HG03571 (cell line): ENCODE data around the gene SLC15A2.
"Not testable (repeated sequence)": the region's sequence is repeated elsewhere in the genome, so short reads cannot be mapped to it uniquely, and the experiment has no call there.

Experiments used
- ATAC-seq: cut with Tn5 transposase; IDR thresholded peaks from one replicate; pipeline ENCODE4 v1.9.1; 2021; ENCODE audit not compliant: unreplicated experiment

SLC15A2 gene, protein sequence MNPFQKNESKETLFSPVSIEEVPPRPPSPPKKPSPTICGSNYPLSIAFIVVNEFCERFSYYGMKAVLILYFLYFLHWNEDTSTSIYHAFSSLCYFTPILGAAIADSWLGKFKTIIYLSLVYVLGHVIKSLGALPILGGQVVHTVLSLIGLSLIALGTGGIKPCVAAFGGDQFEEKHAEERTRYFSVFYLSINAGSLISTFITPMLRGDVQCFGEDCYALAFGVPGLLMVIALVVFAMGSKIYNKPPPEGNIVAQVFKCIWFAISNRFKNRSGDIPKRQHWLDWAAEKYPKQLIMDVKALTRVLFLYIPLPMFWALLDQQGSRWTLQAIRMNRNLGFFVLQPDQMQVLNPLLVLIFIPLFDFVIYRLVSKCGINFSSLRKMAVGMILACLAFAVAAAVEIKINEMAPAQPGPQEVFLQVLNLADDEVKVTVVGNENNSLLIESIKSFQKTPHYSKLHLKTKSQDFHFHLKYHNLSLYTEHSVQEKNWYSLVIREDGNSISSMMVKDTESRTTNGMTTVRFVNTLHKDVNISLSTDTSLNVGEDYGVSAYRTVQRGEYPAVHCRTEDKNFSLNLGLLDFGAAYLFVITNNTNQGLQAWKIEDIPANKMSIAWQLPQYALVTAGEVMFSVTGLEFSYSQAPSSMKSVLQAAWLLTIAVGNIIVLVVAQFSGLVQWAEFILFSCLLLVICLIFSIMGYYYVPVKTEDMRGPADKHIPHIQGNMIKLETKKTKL

DNA sequence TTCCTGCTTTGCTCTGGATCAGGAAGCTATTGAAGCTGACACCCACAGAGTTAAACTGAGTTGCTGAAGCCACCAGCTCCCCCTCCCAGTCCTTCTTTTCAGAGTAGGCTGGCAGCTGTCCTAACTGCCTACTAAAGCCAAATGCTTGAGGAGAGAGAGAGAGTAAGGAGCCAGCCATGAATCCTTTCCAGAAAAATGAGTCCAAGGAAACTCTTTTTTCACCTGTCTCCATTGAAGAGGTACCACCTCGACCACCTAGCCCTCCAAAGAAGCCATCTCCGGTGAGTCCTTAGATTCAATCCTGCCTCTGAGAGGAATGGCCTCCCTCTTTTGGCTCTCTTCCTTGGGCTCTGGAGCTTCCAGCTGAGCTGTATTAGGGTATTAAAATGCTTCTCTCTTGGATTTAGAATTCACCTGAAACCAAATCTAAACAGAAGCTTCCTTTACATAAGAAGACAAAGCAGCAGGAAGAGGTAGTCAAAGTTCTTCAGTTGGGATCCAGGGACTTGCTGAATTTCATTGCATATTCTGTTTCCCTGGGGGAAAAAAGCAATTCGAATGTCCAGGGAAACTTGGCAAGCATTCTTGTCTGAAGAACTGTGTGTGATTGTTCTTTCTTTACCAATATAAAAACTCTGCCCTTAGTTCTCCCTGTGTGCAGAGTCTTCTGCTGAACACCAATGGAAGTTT, at the start of gene SLC15A2:
SLC15A2 (plus strand) TSS at position 101 of the 690 bp plus-strand sequence; CDS start at position 177, 76 bp downstream.
- ATAC-seq: no peak

DNA sequence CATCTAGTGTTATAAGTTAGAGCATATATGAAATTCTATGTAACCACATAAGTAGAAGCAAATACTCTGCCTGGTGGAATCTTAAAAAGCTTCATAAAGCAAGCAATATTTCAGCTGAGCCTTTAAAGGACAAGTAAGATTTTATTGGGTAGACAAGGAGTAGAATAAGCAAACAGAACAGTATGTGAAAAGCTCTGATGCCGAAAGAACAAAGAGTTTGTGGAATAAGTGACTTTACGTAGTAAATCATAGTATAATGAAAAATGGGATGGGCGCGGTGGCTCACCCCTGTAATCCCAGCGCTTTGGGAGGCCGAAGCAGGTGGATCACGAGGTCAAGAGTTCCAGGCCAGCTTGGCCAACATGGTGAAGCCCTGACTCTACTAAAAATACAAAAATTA, 49.3 kb upstream of the SLC15A2 start:
- no peak for ATAC-seq

DNA sequence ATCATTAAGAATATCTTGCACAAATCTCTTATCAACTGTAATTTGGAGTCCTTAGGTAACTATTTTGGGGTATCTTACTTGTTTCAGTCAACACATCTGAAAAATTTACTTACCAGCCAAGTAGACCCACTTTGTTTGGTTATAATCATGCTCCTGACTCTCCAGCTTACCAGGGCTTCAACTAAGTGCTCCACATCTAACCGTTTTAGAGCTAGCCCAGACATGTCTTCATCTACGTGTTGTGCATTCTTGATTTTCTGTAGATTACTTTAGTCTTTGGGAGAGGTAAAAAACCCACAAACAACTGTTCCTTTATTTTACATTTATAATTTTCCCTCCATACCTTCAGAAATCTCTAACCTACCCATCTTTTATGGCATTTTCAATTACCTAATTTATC, 41.9 kb upstream of the SLC15A2 start:
- ATAC-seq: no peak

DNA sequence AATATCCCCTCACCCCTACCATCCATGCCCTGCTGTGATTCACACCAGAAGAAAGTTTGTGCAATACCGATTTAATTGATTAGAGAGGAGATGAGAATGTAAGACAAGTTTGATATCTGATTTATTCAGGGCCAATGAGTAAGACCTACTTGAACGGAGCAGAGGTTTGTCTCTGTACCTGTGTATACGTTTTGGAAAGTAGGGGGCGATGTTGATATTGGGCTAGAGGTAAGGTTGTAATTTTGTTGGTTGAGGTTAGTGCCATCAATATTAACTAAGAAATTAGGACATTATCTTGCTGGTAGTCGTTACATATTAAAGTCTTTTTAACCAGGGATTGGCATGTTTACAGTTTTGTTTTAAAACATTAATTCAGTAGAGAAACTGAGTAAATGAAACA, 38.6 kb upstream of the SLC15A2 start:
- ATAC-seq: no peak

DNA sequence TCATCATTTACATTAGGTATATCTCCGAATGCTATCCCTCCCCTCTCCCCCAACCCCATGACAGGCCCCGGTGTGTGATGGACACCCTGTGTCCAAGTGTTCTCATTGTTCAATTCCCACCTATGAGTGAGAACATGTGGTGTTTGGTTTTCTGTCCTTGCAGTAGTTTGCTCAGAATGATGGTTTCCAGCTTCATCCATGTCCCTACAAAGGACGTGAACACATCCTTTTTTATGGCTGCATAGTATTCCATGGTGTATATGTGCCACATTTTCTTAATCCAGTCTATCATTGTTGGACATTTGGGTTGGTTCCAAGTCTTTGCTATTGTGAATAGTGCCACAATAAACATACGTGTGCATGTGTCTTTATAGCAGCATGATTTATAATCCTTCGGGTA, 36.4 kb upstream of the SLC15A2 start:
- not testable (repeated sequence) for ATAC-seq

DNA sequence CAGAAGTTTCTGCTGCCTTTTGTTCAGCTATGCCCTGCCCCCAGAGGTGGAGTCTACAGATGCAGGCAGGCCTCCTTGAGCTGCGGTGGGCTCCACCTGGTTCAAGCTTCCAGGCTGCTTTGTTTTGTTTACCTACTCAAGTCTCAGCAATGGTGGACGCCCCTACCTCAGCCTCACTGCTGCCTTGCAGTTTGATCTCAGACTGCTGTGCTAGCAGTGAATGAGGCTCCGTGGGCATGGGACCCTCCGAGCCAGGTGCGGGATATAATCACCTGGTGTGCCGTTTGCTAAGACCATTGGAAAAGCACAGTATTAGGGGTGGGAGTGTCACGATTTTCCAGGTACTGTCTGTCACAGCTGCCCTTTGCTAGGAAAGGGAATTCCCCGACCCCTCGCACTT, 31.0 kb upstream of the SLC15A2 start:
- ATAC-seq: not testable (repeated sequence)

DNA sequence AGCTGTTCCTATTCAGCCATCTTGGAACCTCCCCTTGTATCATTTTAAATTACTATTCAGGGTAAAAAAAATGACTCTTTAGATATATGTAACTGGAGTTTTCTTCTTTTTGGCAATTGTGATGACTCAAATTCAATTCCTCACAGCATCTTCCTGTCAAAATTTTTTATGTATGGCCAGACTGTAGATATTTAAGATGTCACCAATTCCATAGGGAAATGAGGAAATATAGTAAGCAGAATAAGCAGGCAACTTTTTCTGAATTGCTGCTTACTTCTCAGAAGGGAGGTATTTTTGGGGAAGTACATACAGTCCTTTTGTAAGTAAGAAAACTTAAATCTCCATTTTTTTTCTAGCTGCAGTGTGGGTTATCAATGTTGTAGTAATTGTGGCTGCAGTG, 30.4 kb upstream of the SLC15A2 start:
- no peak for ATAC-seq

DNA sequence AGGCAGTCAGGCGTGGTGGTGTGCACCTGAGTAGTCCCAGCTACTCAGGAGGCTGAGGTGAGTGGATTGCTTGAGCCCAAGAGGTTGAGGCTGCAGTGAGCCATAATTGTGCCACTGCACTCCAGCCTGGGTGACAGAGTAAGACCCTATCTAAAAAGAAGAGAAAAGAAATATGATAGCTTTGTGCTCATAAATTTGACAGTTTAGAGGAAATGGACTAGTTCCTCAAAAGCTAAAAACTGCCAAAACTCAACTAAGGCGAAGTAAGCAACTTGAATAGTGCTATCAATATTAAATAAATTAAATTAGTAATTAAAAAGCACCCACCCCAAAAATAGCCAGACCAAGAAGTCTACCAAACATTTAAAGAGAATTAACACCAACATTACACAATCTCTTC, 24.5 kb upstream of the SLC15A2 start:
- no peak for ATAC-seq

DNA sequence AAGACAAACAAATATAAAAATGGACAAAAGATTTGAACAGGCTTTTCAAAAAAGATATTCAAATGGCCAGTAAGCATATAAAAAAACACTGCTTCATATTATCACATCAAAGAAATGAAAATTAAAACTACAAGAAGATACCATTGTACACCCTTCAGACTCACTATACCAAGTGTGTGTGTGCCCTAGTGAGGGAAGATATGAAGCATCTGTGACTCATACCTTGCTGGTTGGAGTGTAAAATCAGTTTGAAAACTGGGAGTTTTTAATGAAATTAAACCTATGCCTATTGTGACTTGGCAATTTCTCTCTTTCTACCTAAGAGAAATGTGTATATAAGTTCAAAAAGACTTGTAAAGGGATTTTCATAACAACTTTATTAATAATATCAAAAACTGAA, 23.5 kb upstream of the SLC15A2 start:
- no peak for ATAC-seq

DNA sequence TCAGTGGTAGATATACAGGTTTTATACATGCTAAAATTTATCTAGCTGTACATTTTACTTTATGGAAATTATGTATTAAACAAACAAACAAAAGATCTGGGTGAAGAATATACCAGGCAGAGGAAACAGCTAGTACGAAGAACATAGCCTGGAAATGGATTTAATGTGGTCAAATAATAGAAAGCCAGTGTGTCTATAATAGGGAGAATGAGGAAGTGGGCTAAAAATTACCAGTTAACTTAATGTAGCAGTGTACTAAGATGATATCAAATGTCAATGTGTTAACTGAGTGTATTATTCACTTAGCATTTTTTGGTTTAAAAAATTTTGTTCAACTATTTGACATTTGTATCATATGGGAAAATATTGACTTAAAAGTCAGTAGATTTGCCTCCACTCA, 22.8 kb upstream of the SLC15A2 start:
- no peak for ATAC-seq

DNA sequence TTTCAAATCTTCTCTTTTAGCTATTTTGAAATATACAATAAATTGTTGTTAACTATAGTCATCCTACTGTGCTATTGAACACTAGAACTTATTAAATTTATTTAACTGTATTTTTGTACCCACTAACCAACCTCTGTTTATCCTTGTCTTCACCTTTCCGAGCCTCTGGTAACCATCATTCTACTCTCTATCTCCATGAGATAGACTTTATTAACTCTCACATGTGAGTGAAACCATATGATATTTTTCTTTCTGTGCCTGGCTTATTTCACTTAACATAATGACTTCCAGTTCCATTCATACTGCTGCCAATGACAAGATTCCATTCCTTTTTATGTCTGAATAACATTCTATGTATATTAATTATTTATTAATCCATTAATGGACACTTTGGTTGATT, 15.8 kb upstream of the SLC15A2 start:
- ATAC-seq: no peak

DNA sequence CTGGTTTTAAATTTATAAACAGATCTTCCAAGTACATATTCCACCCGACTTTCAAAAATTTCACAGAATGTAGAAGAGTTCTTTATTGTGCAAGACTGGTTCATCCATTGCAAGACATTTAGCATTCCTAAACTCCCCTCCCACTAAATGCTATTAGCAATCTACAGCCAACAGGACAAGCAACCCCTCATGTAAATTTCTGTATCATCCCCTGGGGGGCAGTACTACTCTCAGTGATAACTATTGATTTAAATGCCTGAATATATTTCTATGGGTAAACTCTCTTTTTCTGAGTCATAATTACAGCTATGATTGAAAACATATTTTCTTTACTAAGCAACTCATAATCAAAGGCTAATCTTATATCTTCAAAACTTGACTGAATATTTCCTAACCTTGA, 10.7 kb upstream of the SLC15A2 start:
- ATAC-seq: no peak

DNA sequence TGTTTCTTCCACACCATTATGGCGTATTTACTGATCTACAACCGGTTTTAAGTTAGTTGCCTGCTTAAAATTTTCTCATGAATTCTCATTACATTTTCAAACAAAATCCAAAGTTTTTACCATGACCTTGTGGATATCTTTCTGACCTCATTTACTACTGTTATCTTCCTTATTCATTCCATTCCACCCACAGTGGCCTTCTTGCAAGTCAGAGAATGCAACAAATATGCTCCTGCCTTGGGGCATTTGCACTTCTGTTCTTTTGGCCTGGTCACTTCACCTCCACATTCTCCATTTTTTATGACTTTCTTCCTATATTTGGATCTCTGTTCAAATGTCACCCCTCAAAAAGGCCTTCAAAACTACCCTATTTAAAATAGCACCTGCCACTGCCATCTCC, 8.8 kb upstream of the SLC15A2 start:
- ATAC-seq: no peak

DNA sequence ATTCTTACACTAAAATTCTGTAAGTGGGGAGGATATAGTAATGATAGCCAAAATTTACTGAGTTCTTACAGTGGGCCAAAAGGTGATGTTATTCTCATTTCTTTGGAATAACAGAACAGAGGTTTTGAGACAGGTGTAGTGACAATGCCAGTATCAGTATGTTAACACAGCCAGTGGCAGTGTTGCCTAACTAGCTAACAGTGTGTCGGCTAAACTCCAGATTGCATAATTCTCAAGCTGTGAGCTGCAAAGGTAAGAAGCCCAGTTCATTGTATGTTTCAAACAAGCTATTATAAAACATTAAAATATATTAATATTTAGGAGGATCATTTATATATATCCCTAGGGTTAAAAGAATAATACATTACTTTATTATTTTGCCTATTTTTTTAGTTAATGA, 920 bp downstream of the SLC15A2 start:
- no peak for ATAC-seq

DNA sequence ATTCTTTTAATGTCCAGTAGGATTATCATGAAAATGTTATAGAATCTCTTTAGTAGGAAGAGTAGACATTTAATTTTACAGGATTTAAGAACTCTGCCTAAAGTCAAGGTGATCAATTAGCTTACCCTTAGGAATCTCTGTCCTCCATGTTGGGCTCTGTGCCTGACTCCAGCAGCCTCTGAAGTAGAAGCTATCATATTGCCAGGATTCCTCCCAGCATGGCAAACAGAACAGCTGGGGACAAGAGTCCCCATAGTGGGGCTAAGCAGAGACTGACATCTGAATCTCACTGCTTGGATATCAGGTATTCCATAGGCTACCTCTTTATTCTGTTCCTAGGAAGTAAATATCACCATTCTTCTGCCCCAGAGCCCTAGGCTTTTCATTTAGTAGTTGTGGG, 1.5 kb downstream of the SLC15A2 start:
- ATAC-seq: no peak

DNA sequence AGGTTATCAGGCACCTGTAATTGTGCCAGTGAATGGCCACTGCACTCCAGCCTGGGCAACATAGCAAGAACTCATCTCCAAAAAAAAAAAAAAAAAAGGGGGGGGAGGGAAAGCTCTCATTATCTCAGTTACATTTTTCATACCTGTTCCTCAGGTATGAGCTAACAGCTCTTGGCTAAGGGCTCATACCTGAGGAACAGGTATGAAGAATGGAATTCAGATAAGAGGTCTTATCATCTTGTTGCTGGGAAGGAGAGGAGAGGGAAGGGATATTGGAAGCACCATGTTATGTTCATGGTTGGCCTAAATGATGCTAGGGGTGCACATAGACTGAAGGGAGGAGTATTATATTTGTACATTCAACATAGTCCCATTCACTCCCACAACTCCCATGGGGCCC, 2.6 kb downstream of the SLC15A2 start:
- no peak for ATAC-seq

DNA sequence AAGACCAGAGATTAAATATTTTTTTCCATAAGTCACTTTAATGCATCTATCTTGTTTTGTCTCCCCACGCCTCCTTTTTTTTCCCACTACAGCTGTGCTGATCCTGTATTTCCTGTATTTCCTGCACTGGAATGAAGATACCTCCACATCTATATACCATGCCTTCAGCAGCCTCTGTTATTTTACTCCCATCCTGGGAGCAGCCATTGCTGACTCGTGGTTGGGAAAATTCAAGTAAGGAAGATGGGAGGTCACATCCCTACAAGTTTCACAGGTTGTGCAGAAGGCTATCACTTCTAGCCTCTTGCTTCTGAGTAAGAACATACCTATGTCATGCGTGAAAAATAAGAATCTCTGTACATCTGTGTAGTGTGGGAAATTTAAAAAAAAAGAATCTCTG, 3.1 kb downstream of the SLC15A2 start:
- ATAC-seq: no peak

DNA sequence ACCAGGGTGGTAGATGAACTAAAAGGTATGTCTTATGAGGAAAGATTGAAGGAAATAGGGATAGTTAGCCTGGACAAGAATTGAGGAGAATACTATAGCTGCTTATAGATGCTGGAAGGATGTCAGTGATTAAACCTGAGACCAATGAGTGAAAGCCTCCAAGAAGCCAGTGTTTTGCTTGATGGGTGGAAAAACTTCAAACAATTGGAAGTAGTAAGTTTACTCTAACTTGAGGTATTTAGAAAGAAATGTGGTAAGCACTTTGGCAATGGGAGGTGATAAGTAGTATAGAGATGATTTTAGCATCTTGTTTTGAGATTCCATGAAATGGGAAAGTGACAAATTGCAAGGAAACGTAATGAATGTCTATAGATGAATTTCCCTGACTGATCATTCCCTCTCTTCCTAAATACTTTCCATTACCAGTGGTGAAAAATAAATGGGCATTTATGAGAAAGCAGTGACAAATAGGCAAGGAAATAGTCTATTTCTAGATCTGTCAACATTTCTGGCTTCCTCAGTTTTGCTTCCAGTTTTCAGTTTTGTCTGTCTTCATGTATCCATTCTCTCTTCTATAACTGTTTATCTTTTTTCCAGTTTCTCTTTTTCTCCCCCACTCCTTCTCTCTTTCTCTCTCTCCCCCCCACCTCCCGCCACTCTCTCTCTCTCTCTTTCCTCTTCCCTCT, 19.2 kb downstream of the SLC15A2 start:
- ATAC-seq: no peak

DNA sequence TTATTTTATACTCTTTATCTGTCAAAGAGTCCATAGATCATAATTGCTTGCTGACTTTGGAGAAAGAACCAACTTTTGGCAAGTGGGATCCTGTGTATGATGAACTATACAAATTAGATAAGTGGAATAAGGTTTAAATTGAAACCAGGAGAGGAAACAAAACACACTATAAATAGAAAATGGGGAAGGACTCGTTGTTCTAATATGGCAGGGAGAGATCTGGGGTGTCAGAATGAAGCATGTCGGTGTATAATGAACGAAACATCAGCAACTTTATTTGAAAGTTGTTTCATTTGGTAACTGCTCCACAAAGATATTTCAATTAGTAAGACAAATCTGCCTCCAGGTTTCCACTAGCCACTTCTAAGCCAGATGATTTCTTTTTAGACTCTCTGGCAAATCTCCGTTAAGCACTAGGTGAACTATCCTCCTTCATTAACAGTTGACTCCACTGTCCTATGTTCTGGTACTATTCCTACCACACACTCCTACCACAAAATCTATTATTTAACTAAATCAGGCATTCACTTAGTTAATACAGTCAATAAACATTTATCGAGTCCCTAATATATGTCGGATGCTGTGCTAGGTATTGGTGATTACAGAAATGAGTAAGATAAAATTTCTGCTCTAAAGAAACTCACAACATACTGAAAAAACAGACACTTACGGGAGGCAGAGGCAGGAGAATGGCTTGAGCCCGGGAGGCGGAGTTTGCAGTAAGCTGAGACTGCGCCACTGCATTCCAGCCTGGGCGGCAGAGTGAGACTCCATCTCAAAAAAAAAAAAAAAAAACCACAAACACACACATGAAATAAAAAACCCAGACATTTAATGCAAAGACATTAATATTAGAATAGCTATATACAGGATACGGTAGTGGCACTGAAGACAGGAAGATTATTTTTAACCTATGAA, 20.1 kb downstream of the SLC15A2 start:
- no peak for ATAC-seq

DNA sequence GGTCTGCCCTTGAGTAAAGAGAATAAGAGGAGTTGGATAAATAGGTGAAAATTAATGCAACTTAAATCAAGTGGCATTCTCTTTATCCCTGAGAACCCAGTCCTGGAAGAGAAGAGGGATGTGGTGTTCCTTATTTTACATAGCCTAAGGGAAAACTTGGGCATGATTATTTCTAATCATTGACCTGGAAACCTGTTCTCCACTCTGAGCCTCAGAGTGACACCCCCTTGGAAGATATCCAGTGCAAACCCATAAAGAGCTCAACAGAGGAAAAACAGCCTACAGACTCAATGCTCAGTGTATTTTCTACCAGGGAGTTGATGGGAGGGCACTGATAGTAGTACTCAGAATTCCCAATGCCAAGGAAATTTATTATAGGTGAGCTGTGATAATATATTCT, 22.0 kb downstream of the SLC15A2 start:
- no peak for ATAC-seq
